Measurements from ENCODE around the gene DNAJB9. TPM values are rescaled to one million over a fixed set of nuclear protein-coding genes. Genes with fewer than 3 reads are reported as not detected.
A peak's percentile ranks its signal among the peaks of the same experiment; 100 is the strongest.

Gene DNAJB9
- polyA plus RNA-seq, 3 donors: 18.1 to 20.7 (median 18.4) TPM

DNA sequence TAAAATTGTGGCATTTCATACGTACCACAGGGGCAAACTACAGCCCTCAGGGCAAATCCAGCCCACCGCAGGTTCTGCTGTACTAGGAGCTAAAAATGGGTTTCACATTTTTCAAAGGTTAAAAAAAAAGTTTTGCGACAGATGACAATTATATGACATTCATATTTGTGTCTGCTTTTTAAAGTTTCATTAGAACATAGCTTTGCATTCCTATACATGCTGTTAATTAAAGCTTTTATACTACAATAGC lies 43.0 kb upstream of the DNAJB9 start:
- H3K4me3 Mint-ChIP-seq: peak overlapping the region; percentile 96 to 99

DNA sequence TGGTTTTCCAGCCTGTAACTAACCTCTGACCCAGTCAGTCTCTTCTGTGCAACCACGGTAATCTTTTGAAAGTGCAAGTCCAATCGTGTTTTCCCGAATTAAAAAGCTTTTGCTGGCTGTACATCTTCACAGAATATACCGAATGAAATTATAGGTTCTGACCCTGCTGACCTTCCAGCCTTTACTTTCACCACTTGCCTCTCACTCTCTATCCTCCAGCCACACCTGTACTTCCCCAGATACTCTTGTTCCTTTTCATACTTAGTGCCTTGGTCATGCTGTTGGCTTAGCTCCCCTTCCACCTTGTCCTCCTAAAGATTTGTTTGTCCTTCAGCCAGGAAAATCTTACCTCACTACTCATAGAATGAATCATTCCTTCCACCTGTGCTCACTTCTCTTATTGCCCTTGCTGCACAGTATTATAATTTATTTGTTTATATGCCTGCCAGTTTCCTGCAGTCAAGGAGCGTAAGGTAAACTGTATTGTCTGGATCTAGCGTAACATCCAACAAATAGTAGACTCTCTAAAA lies 41.4 kb upstream of the DNAJB9 start:
- Histone ChIP-seq H3K27me3 (ENCODE audit: control insufficient read depth in 2 of 2, insufficient read depth in 2 of 2, low read length in 2 of 2) (no peaks in the 10 kb centered on the region), H4K20me1 (ENCODE audit: insufficient read depth, low read length) (peaks cover 17% of the 10 kb centered on the region), H3K9ac (ENCODE audit: insufficient read depth, low read length, poor library complexity, severe bottlenecking) (no peak overlapping the region), H3K4me1 (ENCODE audit: control insufficient read depth in 1 of 2, insufficient read depth in 2 of 2, low read length in 2 of 2) (peaks cover 22 to 25% of the 10 kb centered on the region in 2 donors), H2AFZ (ENCODE audit: insufficient read depth, low read depth, low read length, poor library complexity, severe bottlenecking) (peak overlapping the region; percentile 21), H3K27ac (ENCODE audit: low read depth in 1 of 2, low read length in 2 of 2) (no peak overlapping the region), H3K9me3 (replicated peaks in 1 of 2; ENCODE audit: control insufficient read depth in 1 of 2, insufficient read depth in 1 of 2, low read length in 2 of 2) (no peaks in the 10 kb centered on the region), H3K79me2 (ENCODE audit: insufficient read depth, low read length) (peaks cover 20% of the 10 kb centered on the region), H3K4me2 (replicated peaks; ENCODE audit: extremely low read depth, low read length, poor library complexity, severe bottlenecking) (no peak overlapping the region), H3K4me3 (replicated peaks in 1 of 3; ENCODE audit: low read depth in 2 of 3, low read length in 3 of 3) (no peak overlapping the region), H3K36me3 (replicated peaks in 1 of 2; ENCODE audit: control insufficient read depth in 1 of 2, insufficient read depth in 2 of 2, low read length in 2 of 2) (no peaks in the 10 kb centered on the region)
- Mint-ChIP-seq H3K27ac (no peak overlapping the region), H3K27me3 (ENCODE audit: low read depth in 3 of 3) (peaks cover 1 to 6% (median 5%) of the 10 kb centered on the region in 3 donors), H3K4me3 (no peak overlapping the region), H3K4me1 (peaks cover 15% of the 10 kb centered on the region), H3K36me3 (peaks cover 5 to 6% of the 10 kb centered on the region in 2 donors), H3K9me3 (no peaks in the 10 kb centered on the region)
- WGBS (ENCODE audit: insufficient coverage): 97% methylated on average over 4 of the region's 6 CpGs
- TF ChIP-seq, protein P1, sequence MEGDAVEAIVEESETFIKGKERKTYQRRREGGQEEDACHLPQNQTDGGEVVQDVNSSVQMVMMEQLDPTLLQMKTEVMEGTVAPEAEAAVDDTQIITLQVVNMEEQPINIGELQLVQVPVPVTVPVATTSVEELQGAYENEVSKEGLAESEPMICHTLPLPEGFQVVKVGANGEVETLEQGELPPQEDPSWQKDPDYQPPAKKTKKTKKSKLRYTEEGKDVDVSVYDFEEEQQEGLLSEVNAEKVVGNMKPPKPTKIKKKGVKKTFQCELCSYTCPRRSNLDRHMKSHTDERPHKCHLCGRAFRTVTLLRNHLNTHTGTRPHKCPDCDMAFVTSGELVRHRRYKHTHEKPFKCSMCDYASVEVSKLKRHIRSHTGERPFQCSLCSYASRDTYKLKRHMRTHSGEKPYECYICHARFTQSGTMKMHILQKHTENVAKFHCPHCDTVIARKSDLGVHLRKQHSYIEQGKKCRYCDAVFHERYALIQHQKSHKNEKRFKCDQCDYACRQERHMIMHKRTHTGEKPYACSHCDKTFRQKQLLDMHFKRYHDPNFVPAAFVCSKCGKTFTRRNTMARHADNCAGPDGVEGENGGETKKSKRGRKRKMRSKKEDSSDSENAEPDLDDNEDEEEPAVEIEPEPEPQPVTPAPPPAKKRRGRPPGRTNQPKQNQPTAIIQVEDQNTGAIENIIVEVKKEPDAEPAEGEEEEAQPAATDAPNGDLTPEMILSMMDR (IDR thresholded peaks at IDR 0.05): no peak
- intact Hi-C loops (cut with micrococcal nuclease): no loop called here
- no peak for DNase-seq

More for the DNA sequence above, 43.0 kb upstream of the DNAJB9 start:
- Histone ChIP-seq H3K4me2 (replicated peaks; ENCODE audit: extremely low read depth, low read length, poor library complexity, severe bottlenecking) (peak overlapping the region; percentile 72), H3K4me3 (replicated peaks in 1 of 3; ENCODE audit: low read depth in 2 of 3, low read length in 3 of 3) (peak overlapping the region; percentile 79 to 98 (median 82)), H3K27ac (ENCODE audit: low read depth in 1 of 2, low read length in 2 of 2) (peak overlapping the region; percentile 96 to 100), H3K36me3 (replicated peaks in 1 of 2; ENCODE audit: control insufficient read depth in 1 of 2, insufficient read depth in 2 of 2, low read length in 2 of 2) (peaks cover 0 to 8% of the 10 kb centered on the region in 2 donors), H2AFZ (ENCODE audit: insufficient read depth, low read depth, low read length, poor library complexity, severe bottlenecking) (peak overlapping the region; percentile 75), H3K27me3 (ENCODE audit: control insufficient read depth in 2 of 2, insufficient read depth in 2 of 2, low read length in 2 of 2) (no peaks in the 10 kb centered on the region), H4K20me1 (ENCODE audit: insufficient read depth, low read length) (peaks cover 32% of the 10 kb centered on the region), H3K9me3 (replicated peaks in 1 of 2; ENCODE audit: control insufficient read depth in 1 of 2, insufficient read depth in 1 of 2, low read length in 2 of 2) (no peaks in the 10 kb centered on the region), H3K9ac (ENCODE audit: insufficient read depth, low read length, poor library complexity, severe bottlenecking) (peak overlapping the region; percentile 99), H3K4me1 (ENCODE audit: control insufficient read depth in 1 of 2, insufficient read depth in 2 of 2, low read length in 2 of 2) (peaks cover 23 to 34% of the 10 kb centered on the region in 2 donors), H3K79me2 (ENCODE audit: insufficient read depth, low read length) (peaks cover 36% of the 10 kb centered on the region)
- Mint-ChIP-seq H3K27me3 (ENCODE audit: low read depth in 3 of 3) (peaks cover 1 to 6% (median 5%) of the 10 kb centered on the region in 3 donors), H3K4me1 (peaks cover 28% of the 10 kb centered on the region), H3K36me3 (peaks cover 11 to 14% of the 10 kb centered on the region in 2 donors), H3K9me3 (no peaks in the 10 kb centered on the region), H3K27ac (peak overlapping the region; percentile 99 to 100 (median 100))
- WGBS (ENCODE audit: insufficient coverage): no CpG with 5 or more reads among the region's 3 CpGs
- TF ChIP-seq, protein P1 (IDR thresholded peaks at IDR 0.05): no peak
- intact Hi-C loops (cut with micrococcal nuclease): loop anchor here (2.0 kb wide), 1 partner anchor 42 kb away; the partner anchor contains the start of genes DNAJB9 (in 2 of the 2) and THAP5 (in 2 of the 2)
- no peak for DNase-seq

Data from CD14-positive monocyte (primary cell).